Mammary epithelial cell (primary cell): ENCODE results near the gene ASPHD2.

Experiments used
- CTCF ChIP-seq, 2 donors: IDR thresholded peaks in 1 of 2; conservative IDR thresholded peaks in 1 of 2; 2 replicates each; pipeline ENCODE4 v1.5.1; 2011 to 2012; ENCODE audit warnings: inconsistent platforms in 2 of 2, low read length in 2 of 2, mild to moderate bottlenecking in 2 of 2, control low read depth in 1 of 2, low read depth in 1 of 2; ENCODE audit not compliant: insufficient read depth in 1 of 2; ENCODE audit errors: extremely low read depth in 1 of 2
- EZH2 ChIP-seq: IDR thresholded peaks from 2 replicates; pipeline ENCODE4 v1.6.1; 2012; ENCODE audit warnings: low read length, inconsistent platforms, borderline replicate concordance

- TF ChIP-seq CTCF (conservative IDR thresholded peaks at IDR 0.05 in 1 of 2, IDR thresholded peaks at IDR 0.05 in 1 of 2; ENCODE audit: extremely low read depth in 1 of 2, insufficient read depth in 1 of 2, low read depth in 1 of 2, low read length in 2 of 2) (no peak), EZH2 (no peak)
These were observed 52.6 kb downstream of the ASPHD2 start for GRCh38 chr22:26481694-26482093.
